Subcutaneous abdominal adipose tissue (tissue), 5 donors: ENCODE measurements around the gene UBE2L6.

ENCODE experiments used
- H3K27ac ChIP-seq: one replicate; pipeline ENCODE4 v1.7.0; 2013; ENCODE audit warnings: low read depth, mild to moderate bottlenecking, inconsistent platforms, low read length, moderate library complexity
- H3K27me3 ChIP-seq, 5 donors: one replicate each; pipeline ENCODE4 v1.7.0; 2013; ENCODE audit warnings: low read length in 5 of 5, inconsistent platforms in 1 of 5; ENCODE audit not compliant: control insufficient read depth in 5 of 5, insufficient read depth in 4 of 5
- H3K36me3 ChIP-seq, 5 donors: one replicate each; pipeline ENCODE4 v1.7.0; 2013; ENCODE audit warnings: low read length in 5 of 5; ENCODE audit not compliant: control insufficient read depth in 5 of 5, insufficient read depth in 5 of 5
- H3K4me1 ChIP-seq, 5 donors: one replicate each; pipeline ENCODE4 v1.7.0; 2013; ENCODE audit warnings: low read length in 5 of 5, mild to moderate bottlenecking in 3 of 5, moderate library complexity in 1 of 5; ENCODE audit not compliant: control insufficient read depth in 5 of 5, insufficient read depth in 5 of 5
- H3K4me3 ChIP-seq, 5 donors: one replicate each; pipeline ENCODE4 v1.7.0; 2013; ENCODE audit warnings: low read length in 5 of 5, low read depth in 1 of 5
- H3K9ac ChIP-seq, 5 donors: one replicate each; pipeline ENCODE4 v1.7.0; 2013; ENCODE audit warnings: low read length in 5 of 5, mild to moderate bottlenecking in 4 of 5, moderate library complexity in 3 of 5
- H3K9me3 ChIP-seq, 5 donors: one replicate each; pipeline ENCODE4 v1.7.0; 2013; ENCODE audit warnings: low read length in 5 of 5; ENCODE audit not compliant: control insufficient read depth in 5 of 5
- donor health status: healthy.
- donor health status: healthy.
- donor health status: healthy.
- donor health status: healthy.
- donor health status: healthy.

Gene UBE2L6

DNA sequence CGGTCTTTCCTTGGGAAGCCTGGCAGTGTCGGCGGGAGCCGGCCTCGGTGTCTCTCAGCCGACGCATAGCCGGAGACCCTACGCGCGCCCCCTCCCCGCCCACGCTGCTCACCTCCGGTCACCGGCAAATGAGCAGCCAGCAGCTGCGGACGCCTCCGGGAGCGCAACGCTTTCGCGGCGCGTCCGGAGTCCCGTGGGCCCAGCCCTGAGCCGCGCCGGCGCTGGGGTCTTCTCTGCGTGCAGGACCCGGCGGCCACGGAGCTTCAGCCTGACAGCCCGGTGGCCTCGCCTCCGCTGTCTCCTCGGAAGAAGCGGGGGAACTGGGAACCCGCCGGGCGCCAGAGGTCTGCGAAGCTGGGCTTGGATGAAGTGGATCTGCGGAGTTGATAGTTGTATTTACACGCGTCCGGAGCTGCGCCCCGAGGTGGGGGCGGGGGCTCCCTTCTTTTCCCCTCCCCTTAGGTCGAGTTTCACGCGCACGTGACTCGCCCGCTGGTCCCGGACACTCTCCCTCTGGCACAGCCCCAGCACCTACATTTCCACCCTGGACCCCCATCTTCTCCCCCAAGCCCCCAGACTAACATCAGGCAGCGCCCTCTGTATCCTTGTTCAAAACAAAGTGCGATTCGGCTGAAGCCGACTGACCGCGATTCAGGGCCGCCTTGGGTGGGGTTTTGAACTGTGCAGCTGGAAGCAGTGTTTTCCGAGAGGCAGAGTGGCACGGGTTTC, 52.0 kb downstream of the UBE2L6 start, which contains the start of gene SLC43A1:
Gene SLC43A1, minus strand, starts transcription at position 371 of the 729 bp plus-strand sequence. CDS start 1,591 bp downstream, outside the sequence.
- no peak within 1 kb of the TSS for H3K27ac ChIP-seq
- H3K4me3 ChIP-seq = peak within 1 kb of the TSS; percentile 88 to 92 (median 90)
- peak within 1 kb of the TSS; percentile 43 to 81 (median 74) for H3K9ac ChIP-seq

GRCh38 chr11:57514538-57515331, 52.7 kb downstream of the UBE2L6 start:
- Histone ChIP-seq H3K27ac (no peak overlapping the region), H3K9me3 (no peaks in the 10 kb centered on the region), H3K27me3 (no peaks in the 10 kb centered on the region), H3K4me1 (peaks cover 4 to 29% (median 25%) of the 10 kb centered on the region in 5 donors), H3K4me3 (peak overlapping the region; percentile 88 to 92 (median 90)), H3K9ac (peak overlapping the region; percentile 43 to 81 (median 74)), H3K36me3 (peaks cover 0 to 3% (median 0%) of the 10 kb centered on the region in 5 donors)

More for the DNA sequence above, 52.0 kb downstream of the UBE2L6 start, which contains the start of gene SLC43A1:
- H3K4me1 ChIP-seq = peaks cover 4 to 29% (median 25%) of the 10 kb centered on the region in 5 donors
- H3K36me3 ChIP-seq = peaks cover 0 to 3% (median 0%) of the 10 kb centered on the region in 5 donors
- H3K9me3 ChIP-seq = no peaks in the 10 kb centered on the region
- H3K27me3 ChIP-seq = no peaks in the 10 kb centered on the region

- H3K9me3 ChIP-seq = no peaks in the 10 kb centered on the region
- H3K4me3 ChIP-seq = peak overlapping the region; percentile 77 to 92 (median 88)
- peaks cover 0 to 3% (median 0%) of the 10 kb centered on the region in 5 donors for H3K36me3 ChIP-seq
- H3K9ac ChIP-seq = peak overlapping the region in 4 of 5 donors; percentile 11 to 81 (median 74)
- peaks cover 4 to 29% (median 25%) of the 10 kb centered on the region in 5 donors for H3K4me1 ChIP-seq
- no peaks in the 10 kb centered on the region for H3K27me3 ChIP-seq
- no peak overlapping the region for H3K27ac ChIP-seq
These were observed 53.4 kb downstream of the UBE2L6 start for GRCh38 chr11:57513911-57514537.

GRCh38 chr11:57513452-57513795, 54.0 kb downstream of the UBE2L6 start:
- Histone ChIP-seq H3K27ac (no peak overlapping the region), H3K4me3 (no peak overlapping the region), H3K4me1 (peaks cover 4 to 29% (median 25%) of the 10 kb centered on the region in 5 donors), H3K9me3 (no peaks in the 10 kb centered on the region), H3K27me3 (no peaks in the 10 kb centered on the region), H3K36me3 (peaks cover 0 to 3% (median 0%) of the 10 kb centered on the region in 5 donors), H3K9ac (no peak overlapping the region)

GRCh38 chr11:57512646-57513451, 54.6 kb downstream of the UBE2L6 start:
- H3K9me3 ChIP-seq = no peaks in the 10 kb centered on the region
- H3K36me3 ChIP-seq = peaks cover 0 to 3% (median 0%) of the 10 kb centered on the region in 5 donors
- H3K27ac ChIP-seq = no peak overlapping the region
- no peak overlapping the region for H3K9ac ChIP-seq
- H3K4me3 ChIP-seq = no peak overlapping the region
- H3K4me1 ChIP-seq = peaks cover 4 to 29% (median 25%) of the 10 kb centered on the region in 5 donors
- no peaks in the 10 kb centered on the region for H3K27me3 ChIP-seq

DNA sequence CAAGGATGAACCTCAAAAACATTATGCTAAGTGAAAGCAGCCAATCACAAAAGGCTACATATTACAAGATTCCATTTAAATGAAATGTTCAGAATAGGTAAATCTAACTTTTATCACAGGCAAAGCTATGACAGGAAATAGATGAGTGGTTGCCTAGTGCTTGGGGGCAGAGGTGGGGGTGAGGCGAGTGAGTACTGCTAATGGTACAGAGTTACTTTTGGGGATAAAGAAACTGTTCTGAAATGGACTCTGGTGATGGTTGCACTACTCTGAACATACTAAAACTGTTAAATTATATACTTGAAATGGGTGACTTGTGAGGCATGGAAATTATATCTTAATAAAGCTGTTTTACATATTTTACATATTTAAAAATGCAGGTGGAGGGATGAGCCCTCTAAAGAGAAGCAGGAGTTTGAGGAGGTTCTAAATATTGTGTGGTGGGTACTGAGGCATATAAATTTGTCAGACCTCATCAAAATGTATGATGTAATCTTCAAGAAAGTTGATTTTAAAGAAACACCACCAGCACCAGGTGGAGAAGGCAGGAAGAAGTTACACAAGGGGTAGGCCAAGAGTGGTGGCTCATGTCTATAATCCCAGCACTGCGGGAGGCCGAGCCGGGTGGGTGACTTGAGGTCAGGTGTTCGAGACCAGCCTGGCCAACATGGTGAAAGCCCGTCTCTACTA, 55.6 kb downstream of the UBE2L6 start:
- Histone ChIP-seq H3K4me1 (peaks cover 4 to 29% (median 25%) of the 10 kb centered on the region in 5 donors), H3K27me3 (no peaks in the 10 kb centered on the region), H3K27ac (no peak overlapping the region), H3K9ac (no peak overlapping the region), H3K4me3 (no peak overlapping the region), H3K36me3 (peaks cover 0 to 3% (median 0%) of the 10 kb centered on the region in 5 donors), H3K9me3 (no peaks in the 10 kb centered on the region)

- Histone ChIP-seq H3K27me3 (no peaks in the 10 kb centered on the region), H3K4me3 (no peak overlapping the region), H3K4me1 (peaks cover 0 to 1% (median under 1%) of the 10 kb centered on the region in 5 donors), H3K9me3 (no peaks in the 10 kb centered on the region), H3K9ac (no peak overlapping the region), H3K27ac (no peak overlapping the region), H3K36me3 (peaks cover 0 to 3% (median 3%) of the 10 kb centered on the region in 5 donors)
These were observed 58.9 kb downstream of the UBE2L6 start for GRCh38 chr11:57508341-57509170.

- no peak overlapping the region for H3K4me3 ChIP-seq
- peaks cover 0 to 3% (median 0%) of the 10 kb centered on the region in 5 donors for H3K36me3 ChIP-seq
- H3K9me3 ChIP-seq = no peaks in the 10 kb centered on the region
- no peak overlapping the region for H3K27ac ChIP-seq
- no peak overlapping the region for H3K9ac ChIP-seq
- peaks cover 0 to 9% (median 0%) of the 10 kb centered on the region in 5 donors for H3K4me1 ChIP-seq
- H3K27me3 ChIP-seq = no peaks in the 10 kb centered on the region
These were observed 61.0 kb downstream of the UBE2L6 start for GRCh38 chr11:57506522-57506921.
